ENCODE data around the gene CCDC188. TPM values are rescaled to one million over a fixed set of nuclear protein-coding genes. Genes with fewer than 3 reads are reported as not detected.

The CCDC188 gene
- total RNA-seq, 6 donors from 2014 or later, result 0.46 to 2.1 (median 1.2) TPM

DNA sequence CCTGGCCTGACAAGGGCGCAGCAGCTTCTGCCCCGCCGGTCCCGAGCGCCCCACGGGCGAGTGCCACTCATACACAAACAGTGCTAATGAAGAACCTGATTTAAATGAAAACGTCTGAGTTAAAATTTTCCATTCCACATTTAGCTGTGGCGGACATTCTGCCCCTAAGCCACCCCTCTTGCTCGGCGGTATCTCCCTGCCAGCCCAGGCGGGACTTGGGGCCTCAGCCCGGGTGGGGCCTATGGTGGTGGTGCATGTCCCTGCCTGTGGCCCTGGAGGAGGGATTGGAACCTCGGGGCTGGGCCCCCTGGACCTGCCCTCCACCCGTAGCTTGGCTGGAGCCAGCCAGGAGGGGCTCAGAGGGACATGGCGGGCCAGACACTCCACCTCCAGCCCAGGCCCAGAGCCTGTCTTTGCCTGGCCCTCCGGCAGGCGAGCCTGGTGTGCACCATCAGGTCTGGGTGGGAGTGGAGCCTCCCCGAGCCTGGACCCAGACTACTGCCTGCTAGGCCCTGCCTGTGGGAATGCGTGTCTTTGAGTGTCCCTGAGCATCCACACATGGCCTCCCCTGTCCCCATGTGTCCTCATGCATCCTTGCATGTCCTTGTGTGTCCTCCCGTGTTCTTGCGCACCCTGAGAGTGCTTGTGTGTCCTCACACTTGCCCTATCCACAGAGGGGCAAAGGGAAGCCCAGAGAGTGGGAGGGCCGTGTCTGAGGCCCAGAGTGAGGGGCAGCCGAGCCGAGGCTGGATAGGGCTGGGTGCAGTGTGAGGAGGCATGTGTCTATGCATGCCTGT lies 14.9 kb downstream of the CCDC188 start:
- 88 to 93% methylated on average over 15 to 23 of the region's 25 CpGs for WGBS, 2 donors
- ATAC-seq (ENCODE audit: low FRiP score in 2 of 2) (no peak), DNase-seq (peak in 1 of 2 donors; percentile 71)
- H3K4me3 ChIP-seq, result no peak overlapping the region
- TF ChIP-seq POLR2AphosphoS5 (IDR thresholded peaks at IDR 0.05) (no peak), EP300 (IDR thresholded peaks at IDR 0.05) (no peak), POLR2A (IDR thresholded peaks at IDR 0.05) (no peak)
- TF ChIP-seq, protein P1, sequence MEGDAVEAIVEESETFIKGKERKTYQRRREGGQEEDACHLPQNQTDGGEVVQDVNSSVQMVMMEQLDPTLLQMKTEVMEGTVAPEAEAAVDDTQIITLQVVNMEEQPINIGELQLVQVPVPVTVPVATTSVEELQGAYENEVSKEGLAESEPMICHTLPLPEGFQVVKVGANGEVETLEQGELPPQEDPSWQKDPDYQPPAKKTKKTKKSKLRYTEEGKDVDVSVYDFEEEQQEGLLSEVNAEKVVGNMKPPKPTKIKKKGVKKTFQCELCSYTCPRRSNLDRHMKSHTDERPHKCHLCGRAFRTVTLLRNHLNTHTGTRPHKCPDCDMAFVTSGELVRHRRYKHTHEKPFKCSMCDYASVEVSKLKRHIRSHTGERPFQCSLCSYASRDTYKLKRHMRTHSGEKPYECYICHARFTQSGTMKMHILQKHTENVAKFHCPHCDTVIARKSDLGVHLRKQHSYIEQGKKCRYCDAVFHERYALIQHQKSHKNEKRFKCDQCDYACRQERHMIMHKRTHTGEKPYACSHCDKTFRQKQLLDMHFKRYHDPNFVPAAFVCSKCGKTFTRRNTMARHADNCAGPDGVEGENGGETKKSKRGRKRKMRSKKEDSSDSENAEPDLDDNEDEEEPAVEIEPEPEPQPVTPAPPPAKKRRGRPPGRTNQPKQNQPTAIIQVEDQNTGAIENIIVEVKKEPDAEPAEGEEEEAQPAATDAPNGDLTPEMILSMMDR (IDR thresholded peaks at IDR 0.05), result no peak
- peaks cover 0 to 18% (median 11%) of the 10 kb centered on the region in 4 donors for H3K36me3 ChIP-seq
- no peak overlapping the region for H3K27ac ChIP-seq
- no peaks in the 10 kb centered on the region for H3K27me3 ChIP-seq
- H3K9me3 ChIP-seq, result no peaks in the 10 kb centered on the region
- H3K4me1 ChIP-seq, result peaks cover 41 to 69% (median 51%) of the 10 kb centered on the region in 4 donors

DNA sequence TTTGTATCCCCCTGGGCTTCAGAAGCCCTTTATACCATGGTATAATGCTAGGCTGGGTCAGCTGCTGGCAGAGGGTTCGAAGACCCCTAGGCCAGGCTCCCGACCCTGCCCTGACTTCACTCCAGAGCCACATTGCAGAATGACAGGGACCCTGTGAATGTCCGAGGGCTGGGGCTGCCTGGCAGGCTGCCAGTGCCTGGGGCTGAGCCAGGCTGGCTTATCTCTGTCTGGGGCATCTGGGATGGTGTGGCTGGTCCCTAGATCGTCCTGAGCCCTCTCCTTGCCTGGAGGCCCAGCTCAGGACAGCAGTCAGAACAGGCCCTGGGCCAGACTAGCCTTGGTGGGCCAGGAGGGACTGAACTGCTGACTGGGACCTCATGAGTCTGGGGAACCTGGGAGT lies 15.6 kb downstream of the CCDC188 start:
- H3K27ac ChIP-seq, result no peak overlapping the region
- peaks cover 47 to 77% (median 54%) of the 10 kb centered on the region in 4 donors for H3K4me1 ChIP-seq
- no peak overlapping the region for H3K4me3 ChIP-seq
- WGBS, 2 donors, result 81 to 93% methylated on average over 2 to 4 of the region's 4 CpGs
- H3K9me3 ChIP-seq, result no peaks in the 10 kb centered on the region
- ATAC-seq (ENCODE audit: low FRiP score in 2 of 2), result no peak
- DNase-seq, result peak in 1 of 2 donors; percentile 75
- H3K36me3 ChIP-seq, result peaks cover 0 to 15% (median 7%) of the 10 kb centered on the region in 4 donors
- H3K27me3 ChIP-seq, result no peaks in the 10 kb centered on the region
- no peak for TF ChIP-seq EP300 (IDR thresholded peaks at IDR 0.05)
- TF ChIP-seq POLR2A (IDR thresholded peaks at IDR 0.05), result no peak
- TF ChIP-seq, protein P1 (IDR thresholded peaks at IDR 0.05), result no peak
- TF ChIP-seq POLR2AphosphoS5 (IDR thresholded peaks at IDR 0.05), result no peak

DNA sequence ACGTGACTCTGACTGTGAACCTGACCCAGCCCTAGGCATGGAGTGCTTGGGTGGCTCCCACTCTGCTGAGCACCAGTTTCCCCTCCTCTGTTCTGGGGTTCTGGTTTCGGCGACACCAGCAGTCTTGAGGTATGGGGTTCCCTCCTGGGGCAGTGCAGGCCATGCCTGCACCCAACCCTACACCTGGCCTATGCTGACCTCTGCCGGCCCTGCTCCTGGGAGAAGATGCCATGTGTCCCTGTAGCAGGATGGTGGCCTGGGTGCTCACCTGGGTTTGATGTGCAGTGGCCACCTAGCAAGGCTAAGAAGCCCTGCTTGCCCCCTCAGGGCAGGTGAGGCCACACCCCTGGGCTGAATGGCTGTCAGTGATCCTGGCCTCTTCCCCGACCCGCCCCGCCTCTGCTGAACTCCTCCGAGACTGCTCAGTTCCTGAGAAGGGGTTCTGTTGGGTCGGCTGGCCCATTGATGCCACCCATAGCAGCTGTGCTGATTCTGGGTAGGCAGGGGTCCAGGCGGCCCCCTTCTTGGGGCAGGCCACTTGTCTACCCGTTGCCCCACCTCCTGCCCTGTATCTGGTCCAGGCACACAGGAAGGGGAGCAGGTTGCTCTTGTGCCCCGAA lies 16.8 kb downstream of the CCDC188 start:
- Histone ChIP-seq H3K27ac (no peak overlapping the region), H3K27me3 (no peaks in the 10 kb centered on the region), H3K4me3 (no peak overlapping the region), H3K9me3 (no peaks in the 10 kb centered on the region), H3K36me3 (peaks cover 0 to 2% (median 0%) of the 10 kb centered on the region in 4 donors), H3K4me1 (peaks cover 47 to 80% (median 54%) of the 10 kb centered on the region in 4 donors)
- ATAC-seq (ENCODE audit: low FRiP score in 2 of 2), result no peak
- no peak for TF ChIP-seq EP300 (IDR thresholded peaks at IDR 0.05)
- no peak for TF ChIP-seq POLR2A (IDR thresholded peaks at IDR 0.05)
- TF ChIP-seq, protein P1 (IDR thresholded peaks at IDR 0.05), result no peak
- peak in 1 of 2 donors; percentile 45 for DNase-seq
- WGBS, 2 donors, result 71 to 82% methylated on average over 6 to 10 of the region's 12 CpGs

DNA sequence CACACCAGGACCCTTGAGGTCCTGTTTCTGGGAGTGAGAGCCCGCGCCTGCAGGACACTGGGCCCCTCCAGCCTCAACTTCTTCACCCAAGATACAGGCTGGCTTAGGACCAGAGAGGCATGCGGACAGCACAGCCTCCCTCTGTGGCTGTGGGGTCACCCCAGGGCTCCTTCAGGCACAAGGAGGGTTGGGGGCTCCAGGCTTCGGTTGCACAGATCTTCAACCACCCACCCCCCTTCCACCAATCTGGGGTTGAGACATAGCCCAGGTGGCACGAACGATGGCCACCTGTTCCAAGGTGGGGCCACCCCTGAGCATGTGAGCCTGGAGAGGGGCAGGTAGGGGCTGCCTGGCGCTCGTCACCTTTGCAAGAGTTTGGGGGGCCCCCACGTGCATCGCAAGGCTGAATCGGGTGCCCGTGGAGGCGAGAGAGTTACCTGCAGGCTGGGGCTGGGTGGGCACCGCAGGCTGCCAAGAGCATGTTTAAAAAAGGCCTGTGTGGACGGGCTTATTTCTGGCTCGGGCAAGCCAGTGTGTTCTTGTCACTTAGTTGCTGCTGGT lies 18.1 kb downstream of the CCDC188 start:
- peaks cover 0 to under 1% (median 0%) of the 10 kb centered on the region in 4 donors for H3K36me3 ChIP-seq
- ATAC-seq (ENCODE audit: low FRiP score in 2 of 2) (no peak), DNase-seq (peak in 1 of 2 donors; percentile 58)
- TF ChIP-seq POLR2A (IDR thresholded peaks at IDR 0.05), result no peak
- no peak for TF ChIP-seq EP300 (IDR thresholded peaks at IDR 0.05)
- no peak for TF ChIP-seq POLR2AphosphoS5 (IDR thresholded peaks at IDR 0.05)
- TF ChIP-seq, protein P1 (IDR thresholded peaks at IDR 0.05), result no peak
- peaks cover 42 to 69% (median 48%) of the 10 kb centered on the region in 4 donors for H3K4me1 ChIP-seq
- WGBS, 2 donors, result 68 to 72% methylated on average over 8 to 16 of the region's 16 CpGs
- H3K9me3 ChIP-seq, result no peaks in the 10 kb centered on the region
- H3K4me3 ChIP-seq, result peak overlapping the region; percentile 80 to 97 (median 95)
- peak overlapping the region in 2 of 4 donors; percentile 75 to 92 for H3K27ac ChIP-seq
- no peaks in the 10 kb centered on the region for H3K27me3 ChIP-seq
